GM18868 (cell line): Measurements from ENCODE around the gene CLPSL2.

Experiments
- ATAC-seq: cut with Tn5 transposase; IDR thresholded peaks from one replicate; pipeline ENCODE4 v1.9.1; 2021; ENCODE audit warnings: mild to moderate bottlenecking, moderate library complexity; ENCODE audit not compliant: unreplicated experiment

CLPSL2 gene

GRCh38 chr6:35824552-35825192 lies 48.3 kb downstream of the CLPSL2 start:
- no peak for ATAC-seq
